Cerebellar cortex (tissue), 1 donor: ENCODE data around the gene DDRGK1.
A peak's percentile ranks its signal among the peaks of the same experiment; 100 is the strongest.

Experiments used
- DNase-seq: peaks from one replicate; pipeline ENCODE4 v3.0.0-alpha.2; 2015; ENCODE audit warnings: low spot score

DDRGK1 gene

DNA sequence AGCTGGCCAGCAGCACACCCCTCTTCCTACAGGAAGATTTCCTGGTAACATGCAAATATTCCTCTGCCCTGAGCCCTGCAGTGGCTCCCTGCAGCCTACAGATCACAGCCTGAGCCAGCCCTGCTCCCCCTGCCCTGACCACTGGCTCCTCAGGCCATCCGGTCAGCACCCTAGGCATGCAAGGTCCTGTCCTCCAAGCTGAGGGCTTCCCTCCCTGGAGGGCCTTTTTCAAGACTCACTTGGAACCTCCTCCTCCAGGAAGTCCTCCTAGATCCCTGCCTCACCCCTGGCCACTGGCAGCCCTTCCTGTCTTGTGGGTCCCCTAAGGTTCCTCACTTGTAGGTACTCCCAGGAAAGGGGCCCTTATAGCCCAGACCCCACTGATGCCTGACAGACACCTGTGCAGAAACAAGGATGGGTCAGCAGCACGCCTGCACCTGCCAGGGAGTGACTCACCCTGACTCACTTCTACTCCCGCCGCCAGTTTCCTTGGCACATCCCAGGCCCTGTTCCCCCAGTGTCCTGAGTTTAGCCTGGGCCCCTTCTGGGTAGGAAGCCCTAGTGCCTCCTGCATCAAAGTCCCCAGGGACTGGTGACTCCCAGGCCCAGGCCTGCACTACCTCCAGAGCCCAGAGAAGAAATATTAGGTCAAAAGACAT lies 31.3 kb upstream of the DDRGK1 start:
- DNase-seq: no peak

- DNase-seq: no peak
Measured at GRCh38 chr20:3233991-3234498, 29.6 kb upstream of the DDRGK1 start.

GRCh38 chr20:3233131-3233990 lies 28.9 kb upstream of the DDRGK1 start:
- DNase-seq: no peak

DNA sequence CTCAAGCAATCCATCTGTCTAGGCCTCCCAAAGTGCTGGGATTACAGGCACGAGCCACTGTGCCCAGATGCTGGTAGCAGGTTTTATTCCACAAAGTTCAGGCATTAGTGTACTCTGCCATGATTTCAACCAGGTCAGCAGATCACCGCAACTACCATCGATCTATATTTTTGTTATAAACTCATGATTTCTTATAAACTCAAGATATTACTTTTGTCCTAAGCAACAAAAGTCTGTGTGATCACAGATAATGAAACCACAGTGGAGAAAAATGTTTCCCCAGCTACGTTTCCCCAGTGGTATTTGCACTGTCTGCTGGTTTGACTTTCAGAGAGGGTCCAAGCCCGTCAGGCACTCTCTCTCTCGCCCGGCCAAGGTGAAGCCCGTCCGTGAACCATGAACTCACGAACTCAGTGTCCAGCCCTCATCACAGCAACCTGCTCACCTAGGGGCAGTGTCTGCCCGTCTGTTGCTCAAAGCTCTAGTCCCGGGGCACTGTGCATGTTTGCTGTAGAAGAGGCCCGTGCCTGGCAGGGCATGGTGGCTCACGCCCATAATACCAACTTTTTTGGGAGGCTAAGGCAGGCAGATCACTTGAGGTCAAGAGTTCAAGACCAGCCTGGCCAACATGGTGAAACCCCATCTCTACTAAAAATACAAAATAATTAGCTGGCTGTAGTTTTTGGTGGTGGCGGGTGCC lies 27.6 kb upstream of the DDRGK1 start:
- no peak for DNase-seq

DNA sequence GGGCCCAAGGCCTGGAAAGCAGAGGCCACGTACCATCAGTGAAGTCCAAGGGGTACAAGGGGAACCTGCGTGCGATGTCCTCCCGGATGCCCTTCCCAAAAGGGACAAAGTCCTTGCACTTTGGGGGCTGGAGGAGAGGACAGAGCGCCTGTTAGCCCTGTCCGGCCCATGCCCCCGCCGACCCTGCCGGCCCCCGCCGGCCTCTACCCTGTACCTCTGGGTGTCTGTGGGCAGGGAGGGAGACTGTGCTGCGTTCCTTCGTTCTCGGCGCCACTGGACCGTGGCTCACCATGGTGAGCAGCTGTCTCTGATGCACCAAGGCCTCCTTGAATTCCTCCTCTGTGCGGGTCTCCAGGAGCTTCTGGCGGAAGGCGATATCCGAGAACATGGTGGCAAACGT lies 26.6 kb upstream of the DDRGK1 start:
- DNase-seq: no peak

- DNase-seq: no peak
Measured at GRCh38 chr20:3229798-3230197, 25.3 kb upstream of the DDRGK1 start.

- no peak for DNase-seq
Measured at GRCh38 chr20:3229158-3229557, 24.7 kb upstream of the DDRGK1 start.

GRCh38 chr20:3228750-3229032 lies 24.2 kb upstream of the DDRGK1 start:
- no peak for DNase-seq

DNA sequence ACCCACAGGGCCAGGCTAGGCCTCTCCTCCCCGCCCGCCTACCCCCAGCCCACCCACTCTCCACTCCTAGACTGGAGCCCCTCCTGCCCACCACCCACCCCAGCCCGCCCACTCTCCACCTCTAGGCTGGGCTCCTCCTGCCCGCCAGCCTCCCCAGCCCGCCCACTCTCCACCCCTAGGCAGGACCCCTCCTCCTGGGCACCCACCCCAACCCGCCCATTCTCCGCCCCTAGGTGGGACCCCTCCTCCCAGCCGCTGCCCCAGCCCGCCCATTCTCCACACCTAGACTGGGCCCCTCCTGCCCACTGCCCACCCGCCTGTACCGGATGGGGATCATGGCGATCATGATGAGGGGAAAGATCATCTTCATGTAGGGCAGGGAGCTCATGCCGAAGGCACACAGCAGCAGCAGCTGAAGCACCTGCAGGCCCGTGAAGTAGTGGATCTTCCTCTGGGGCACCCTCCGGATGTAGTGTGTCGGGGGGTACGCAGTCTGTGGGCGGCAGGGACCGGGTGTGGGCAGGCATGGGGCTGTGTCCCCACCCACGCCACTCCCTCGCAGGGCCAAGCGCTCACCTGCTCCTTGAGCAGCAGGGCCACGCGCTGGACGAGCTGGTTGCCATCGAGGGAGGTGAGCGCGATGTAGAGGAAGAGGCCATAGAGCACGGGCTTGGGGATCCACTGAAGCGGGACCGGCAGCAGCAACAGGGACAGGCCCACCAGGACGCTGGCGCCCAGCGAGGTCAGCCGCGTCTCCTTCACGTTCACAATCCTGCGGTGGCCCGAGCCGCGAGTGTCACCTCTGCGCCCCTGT lies 23.7 kb upstream of the DDRGK1 start:
- no peak for DNase-seq

- DNase-seq: no peak
Measured at GRCh38 chr20:3227506-3227905, 23.0 kb upstream of the DDRGK1 start.

GRCh38 chr20:3226864-3227263 lies 22.4 kb upstream of the DDRGK1 start:
- no peak for DNase-seq

- DNase-seq: no peak
Measured at GRCh38 chr20:3226093-3226492, 21.6 kb upstream of the DDRGK1 start.

DNA sequence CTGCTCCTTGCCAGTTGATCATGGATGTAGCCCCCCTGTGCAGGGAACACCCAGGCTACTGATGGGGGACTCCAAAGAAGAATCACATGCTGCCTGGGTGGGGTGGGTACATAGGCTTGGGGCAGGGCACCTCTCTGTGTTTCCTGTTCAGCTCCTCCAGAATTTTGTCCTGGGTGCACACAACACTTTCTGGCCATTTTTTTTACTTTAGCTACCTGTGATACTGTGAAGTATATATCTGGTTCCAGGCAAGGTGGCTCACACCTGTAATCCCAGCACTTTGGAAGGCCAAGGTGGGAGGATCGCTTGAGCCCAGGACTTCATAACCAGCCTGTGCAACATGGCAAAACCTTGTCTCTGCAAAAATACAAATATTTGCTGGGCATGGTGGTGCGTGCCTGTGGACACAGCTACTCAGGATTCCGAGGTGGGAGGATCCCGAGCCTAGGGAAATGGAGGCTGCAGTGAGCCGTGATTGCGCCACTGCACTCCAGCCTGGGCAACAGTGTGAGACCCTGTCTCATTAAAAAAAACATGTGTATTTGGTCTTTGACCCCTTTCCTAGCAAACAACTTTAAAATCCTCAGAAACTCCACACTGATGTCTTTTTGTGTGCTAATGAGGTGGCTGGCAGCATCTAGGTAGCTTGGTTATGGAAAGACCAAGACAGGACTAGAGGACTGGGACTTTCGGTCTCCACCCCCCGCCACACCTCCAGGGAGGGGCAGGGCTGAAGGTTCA lies 20.4 kb upstream of the DDRGK1 start:
- DNase-seq: no peak

- no peak for DNase-seq
Measured at GRCh38 chr20:3223994-3224680, 19.7 kb upstream of the DDRGK1 start.

DNA sequence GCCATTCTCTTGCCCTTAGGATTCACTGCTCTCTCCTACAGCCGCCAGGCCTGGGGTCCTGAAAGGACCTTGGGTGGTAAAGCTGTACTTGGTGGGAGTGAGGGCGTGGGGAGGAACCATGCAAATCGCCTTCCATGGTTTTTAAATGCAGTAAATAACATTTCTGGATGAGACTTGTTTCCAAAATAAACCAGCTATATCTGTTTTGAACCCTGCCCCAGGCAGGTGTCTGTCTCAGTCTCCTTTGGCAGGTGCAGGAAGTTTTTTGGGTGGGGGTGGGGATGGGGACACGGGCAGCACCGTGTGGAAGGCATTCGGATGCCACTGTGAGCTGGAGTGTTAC lies 19.1 kb upstream of the DDRGK1 start:
- no peak for DNase-seq

- no peak for DNase-seq
Measured at GRCh38 chr20:3222635-3223600, 18.4 kb upstream of the DDRGK1 start.

- DNase-seq: no peak
Measured at GRCh38 chr20:3221398-3222226, 17.1 kb upstream of the DDRGK1 start.

GRCh38 chr20:3218307-3218988 lies 14.0 kb upstream of the DDRGK1 start:
- DNase-seq: peak; percentile 47
